Type B pancreatic cell (in vitro differentiated cells): Measurements from ENCODE around the gene PGC. TPM values are rescaled to one million over a fixed set of nuclear protein-coding genes. Genes with fewer than 3 reads are reported as not detected.

Source experiments
- DNase-seq: peaks from one replicate; pipeline ENCODE4 v3.0.0; 2021; ENCODE audit warnings: mixed read lengths; ENCODE audit not compliant: unreplicated experiment; ENCODE audit errors: extremely low spot score
- H3K27ac Mint-ChIP-seq: 2 replicates; pipeline ENCODE4 v1.8.0; 2021; ENCODE audit warnings: mild to moderate bottlenecking, mixed read lengths
- H3K27me3 Mint-ChIP-seq: 2 replicates; pipeline ENCODE4 v1.8.0; 2021; ENCODE audit warnings: mixed read lengths
- H3K36me3 Mint-ChIP-seq: 2 replicates; pipeline ENCODE4 v1.8.0; 2021; ENCODE audit warnings: mixed read lengths
- H3K4me1 Mint-ChIP-seq: one replicate; pipeline ENCODE4 v1.8.0; 2021; ENCODE audit warnings: mixed read lengths; ENCODE audit not compliant: unreplicated experiment
- H3K4me3 Mint-ChIP-seq: 2 replicates; pipeline ENCODE4 v1.8.0; 2021; ENCODE audit warnings: mild to moderate bottlenecking, mixed read lengths
- H3K9me3 Mint-ChIP-seq: 2 replicates; pipeline ENCODE4 v1.8.0; 2021; ENCODE audit warnings: mixed read lengths
- total RNA-seq: library from RNA; stranded (reverse); gene quantifications from 2 replicates; pipeline ENCODE4 v1.2.1, GENCODE V29; 2021; ENCODE audit warnings: low replicate concordance
- TF ChIP-seq, protein P1 (sequence below): fragments of 200-600 bp; sonication (generic); conservative IDR thresholded peaks from 2 replicates; pipeline ENCODE4 v1.5.0; 2021; ENCODE audit warnings: antibody characterized with exemption, mild to moderate bottlenecking

The PGC gene
- total RNA-seq, 1 donor from 2014 or later, result 56.6 TPM

DNA sequence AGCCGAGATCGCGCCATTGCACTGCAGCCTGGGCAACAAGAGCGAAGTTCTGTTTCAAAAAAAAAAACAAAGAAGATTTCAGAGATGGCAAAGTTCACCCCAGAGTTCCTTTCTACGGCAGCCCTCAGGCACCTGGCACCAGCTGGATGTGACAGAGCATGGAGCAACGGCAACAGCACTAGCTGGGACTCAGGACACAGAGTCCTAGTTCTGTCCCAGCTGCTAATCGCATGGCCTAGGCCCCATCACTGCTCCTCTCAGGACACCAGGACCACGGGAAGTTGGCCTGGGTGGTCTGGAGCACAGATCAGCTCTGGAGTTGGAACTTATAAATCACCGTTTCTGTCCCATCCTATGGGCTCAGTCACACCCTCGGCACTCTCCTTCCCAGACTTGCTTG, 1.1 kb downstream of the PGC start:
- no peak for DNase-seq
- Mint-ChIP-seq H3K4me1 (no peaks in the 10 kb centered on the region), H3K4me3 (no peak overlapping the region), H3K27ac (no peak overlapping the region), H3K36me3 (no peaks in the 10 kb centered on the region), H3K27me3 (peaks cover 17% of the 10 kb centered on the region), H3K9me3 (no peaks in the 10 kb centered on the region)
- TF ChIP-seq, protein P1, sequence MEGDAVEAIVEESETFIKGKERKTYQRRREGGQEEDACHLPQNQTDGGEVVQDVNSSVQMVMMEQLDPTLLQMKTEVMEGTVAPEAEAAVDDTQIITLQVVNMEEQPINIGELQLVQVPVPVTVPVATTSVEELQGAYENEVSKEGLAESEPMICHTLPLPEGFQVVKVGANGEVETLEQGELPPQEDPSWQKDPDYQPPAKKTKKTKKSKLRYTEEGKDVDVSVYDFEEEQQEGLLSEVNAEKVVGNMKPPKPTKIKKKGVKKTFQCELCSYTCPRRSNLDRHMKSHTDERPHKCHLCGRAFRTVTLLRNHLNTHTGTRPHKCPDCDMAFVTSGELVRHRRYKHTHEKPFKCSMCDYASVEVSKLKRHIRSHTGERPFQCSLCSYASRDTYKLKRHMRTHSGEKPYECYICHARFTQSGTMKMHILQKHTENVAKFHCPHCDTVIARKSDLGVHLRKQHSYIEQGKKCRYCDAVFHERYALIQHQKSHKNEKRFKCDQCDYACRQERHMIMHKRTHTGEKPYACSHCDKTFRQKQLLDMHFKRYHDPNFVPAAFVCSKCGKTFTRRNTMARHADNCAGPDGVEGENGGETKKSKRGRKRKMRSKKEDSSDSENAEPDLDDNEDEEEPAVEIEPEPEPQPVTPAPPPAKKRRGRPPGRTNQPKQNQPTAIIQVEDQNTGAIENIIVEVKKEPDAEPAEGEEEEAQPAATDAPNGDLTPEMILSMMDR, result no peak

DNA sequence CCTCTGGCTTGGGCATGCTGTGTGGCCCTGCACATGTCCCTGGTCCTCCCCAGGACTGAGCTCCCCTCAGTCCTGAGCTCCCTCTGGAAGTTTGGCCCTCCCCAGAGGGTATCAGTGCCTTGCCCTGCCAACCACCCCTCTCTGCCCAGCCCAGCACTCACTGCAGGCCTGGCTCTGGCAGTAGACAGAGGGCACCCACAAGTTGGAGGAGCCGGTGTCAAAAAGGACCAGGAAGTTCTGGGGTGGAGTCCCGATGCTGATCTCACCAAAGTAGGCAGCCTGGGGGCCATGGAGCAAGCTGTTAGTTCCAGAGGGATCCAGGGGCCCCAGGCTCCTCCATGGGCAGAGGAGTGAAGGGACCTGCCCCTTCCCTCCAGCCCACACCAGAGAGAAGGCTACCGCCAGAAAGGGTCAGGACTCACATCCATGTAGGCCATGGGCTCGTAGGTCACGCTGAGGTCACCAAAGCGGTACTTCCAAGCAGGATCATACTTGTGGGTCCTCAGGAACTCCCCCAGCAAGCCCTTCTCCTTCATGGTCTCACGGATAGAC, 2.9 kb downstream of the PGC start:
- no peaks in the 10 kb centered on the region for H3K9me3 Mint-ChIP-seq
- peaks cover 9% of the 10 kb centered on the region for H3K27me3 Mint-ChIP-seq
- TF ChIP-seq, protein P1, result no peak
- no peak overlapping the region for H3K27ac Mint-ChIP-seq
- no peaks in the 10 kb centered on the region for H3K4me1 Mint-ChIP-seq
- DNase-seq, result no peak
- H3K36me3 Mint-ChIP-seq, result no peaks in the 10 kb centered on the region
- H3K4me3 Mint-ChIP-seq, result no peak overlapping the region

DNA sequence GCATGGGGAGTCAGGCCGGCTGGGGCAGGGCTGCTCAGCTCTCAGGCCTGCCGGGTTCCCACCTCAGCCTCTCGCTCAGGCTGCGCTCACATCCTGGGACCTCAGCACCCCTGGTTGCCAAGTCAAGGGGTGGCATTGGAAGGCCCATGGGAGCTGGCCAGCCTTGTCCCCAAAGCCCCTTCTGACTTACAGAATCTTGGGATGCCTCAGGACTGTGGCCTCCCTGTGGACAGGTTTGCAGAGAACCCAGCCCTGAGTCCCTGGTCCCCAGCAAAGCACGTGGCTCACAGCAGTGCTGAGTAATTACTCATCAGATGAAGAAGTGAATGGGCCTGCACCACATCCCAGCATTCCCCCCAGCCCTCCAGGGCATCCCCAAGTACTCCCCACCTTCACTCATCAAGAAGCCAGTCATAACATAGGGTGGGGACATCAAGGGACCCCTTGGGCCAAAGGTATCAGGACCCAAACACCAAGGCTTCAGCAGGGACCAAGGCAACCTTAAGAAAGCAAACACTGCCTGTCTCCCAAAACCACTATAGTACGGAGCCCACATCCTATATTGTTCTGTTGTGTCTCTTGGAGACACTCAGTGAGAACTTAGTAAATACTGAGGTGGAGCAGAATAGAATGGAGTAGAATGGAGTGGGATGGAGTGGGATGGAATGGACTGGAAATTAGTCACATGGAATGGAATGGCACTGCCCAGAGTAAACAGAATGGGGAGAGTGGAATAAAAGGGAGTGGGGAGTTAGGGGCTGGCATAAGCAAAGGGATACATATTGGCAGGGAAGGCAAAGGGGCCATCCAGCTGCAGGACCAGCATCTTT, 3.6 kb downstream of the PGC start:
- H3K27ac Mint-ChIP-seq, result no peak overlapping the region

DNA sequence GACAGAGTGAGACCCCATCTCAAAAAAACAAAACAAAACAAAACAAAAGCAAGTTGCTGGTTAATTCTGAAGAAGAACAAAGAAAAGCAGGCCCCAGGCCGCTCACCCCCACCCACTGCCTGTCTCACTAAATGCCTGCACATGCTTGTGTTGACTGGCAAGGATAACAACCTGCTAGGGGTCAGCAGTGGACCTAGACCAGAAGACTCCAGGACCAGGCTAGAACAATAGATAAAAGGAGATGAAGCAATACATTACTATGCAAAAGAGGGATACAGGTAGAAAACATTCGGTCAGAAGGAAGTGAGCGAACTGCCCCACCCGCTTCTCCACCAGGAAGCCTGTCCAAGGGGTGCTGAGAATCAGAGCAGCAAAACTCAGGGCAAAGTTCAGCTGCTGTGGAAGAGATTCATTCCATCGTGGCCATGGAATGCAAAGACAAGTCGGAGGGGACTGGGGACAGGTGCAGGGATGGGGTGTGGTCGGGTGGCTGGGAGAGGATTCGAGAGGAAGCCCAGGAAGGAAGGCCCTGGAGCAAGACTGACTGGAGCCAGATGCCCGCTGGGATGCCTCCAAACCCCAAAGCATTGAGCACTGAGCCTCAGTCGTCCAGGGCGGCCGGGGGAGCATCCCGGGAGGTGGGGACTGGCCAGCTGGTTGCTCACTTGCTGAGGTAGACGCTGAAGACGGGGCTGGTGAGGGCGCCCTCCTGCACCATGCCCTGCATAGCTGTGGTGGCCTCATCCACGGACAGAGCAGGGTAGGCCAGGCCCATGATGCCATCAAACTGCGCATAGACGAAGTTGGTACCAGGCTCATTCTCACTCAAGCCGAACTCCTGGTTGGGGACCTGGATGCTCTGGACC, 5.3 kb downstream of the PGC start:
- Mint-ChIP-seq H3K36me3 (no peaks in the 10 kb centered on the region), H3K27me3 (peaks cover 6% of the 10 kb centered on the region), H3K9me3 (no peaks in the 10 kb centered on the region), H3K4me3 (no peak overlapping the region), H3K4me1 (no peaks in the 10 kb centered on the region), H3K27ac (peak overlapping the region; percentile 30)
- no peak for DNase-seq
- TF ChIP-seq, protein P1, result no peak

More for the DNA sequence above, 3.6 kb downstream of the PGC start:
- Mint-ChIP-seq H3K36me3 (no peaks in the 10 kb centered on the region), H3K4me1 (no peaks in the 10 kb centered on the region), H3K27me3 (peaks cover 9% of the 10 kb centered on the region), H3K4me3 (no peak overlapping the region), H3K9me3 (no peaks in the 10 kb centered on the region)
- TF ChIP-seq, protein P1, result no peak
- DNase-seq, result no peak

DNA sequence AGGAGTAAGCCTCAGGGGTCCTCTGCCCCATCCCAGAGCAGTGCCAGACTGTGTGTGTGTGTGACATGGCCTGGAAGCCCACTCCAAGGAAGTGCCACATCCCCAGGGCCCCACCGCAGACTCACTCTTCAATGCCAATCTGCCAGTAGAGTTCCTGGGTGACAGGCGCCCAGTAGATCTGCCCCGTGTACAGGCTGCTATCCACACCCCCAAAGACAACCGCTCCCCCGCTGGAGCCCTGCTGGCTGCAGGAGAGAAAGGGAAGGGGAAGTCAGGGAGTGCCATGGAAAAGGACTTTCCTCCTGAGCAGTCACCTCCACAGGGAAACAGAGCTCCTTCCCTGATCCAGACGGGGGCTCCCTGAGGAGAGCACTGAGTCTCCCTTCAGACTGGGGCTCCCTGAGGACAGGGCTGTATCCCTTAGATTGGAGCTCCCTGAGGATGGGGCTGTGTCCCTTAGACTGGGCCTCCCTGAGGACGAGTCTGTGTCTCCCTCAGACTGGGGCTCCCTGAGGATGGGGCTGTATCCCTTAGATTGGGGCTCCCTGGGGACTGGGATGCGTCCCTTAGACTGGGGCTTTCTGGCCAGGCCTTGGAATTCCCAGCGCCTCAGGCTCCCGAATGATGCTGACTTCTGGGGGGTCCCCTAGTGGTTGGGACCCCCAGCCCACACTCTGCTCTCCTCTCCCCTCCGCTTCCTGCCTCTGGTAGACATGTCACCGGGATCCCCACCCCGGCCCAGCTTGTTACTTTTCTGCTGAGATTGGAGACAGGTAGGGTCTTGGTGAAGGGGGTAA, 6.6 kb downstream of the PGC start:
- Mint-ChIP-seq H3K27me3 (peaks cover 9% of the 10 kb centered on the region), H3K9me3 (no peaks in the 10 kb centered on the region), H3K4me3 (no peak overlapping the region), H3K27ac (peak overlapping the region; percentile 13), H3K4me1 (no peaks in the 10 kb centered on the region), H3K36me3 (no peaks in the 10 kb centered on the region)
- no peak for DNase-seq
- TF ChIP-seq, protein P1, result no peak
